Mononuclear cell (primary cell): Measurements from ENCODE around the gene AUTS2. TPM values are rescaled to one million over a fixed set of nuclear protein-coding genes. Genes with fewer than 3 reads are reported as not detected.

Source experiments
- H3K27me3 ChIP-seq: 2 replicates; pipeline ENCODE4 v1.6.0; 2011; ENCODE audit warnings: low read length, control low read depth; ENCODE audit not compliant: insufficient read depth
- H3K4me1 ChIP-seq: 2 replicates; pipeline ENCODE4 v1.5.1; 2011; ENCODE audit warnings: mild to moderate bottlenecking, low read length, control low read depth; ENCODE audit not compliant: insufficient read depth
- H3K4me3 ChIP-seq: 2 replicates; pipeline ENCODE4 v1.5.1; 2011; ENCODE audit warnings: mild to moderate bottlenecking, low read length, moderate library complexity
- H3K9me3 ChIP-seq: 2 replicates; pipeline ENCODE4 v1.5.1; 2011; ENCODE audit warnings: low read depth, mild to moderate bottlenecking, control low read depth, low read length
- total RNA-seq: library from RNA; depleted of rRNA; stranded (reverse); fragments of >200 nt; gene quantifications from one replicate; pipeline ENCODE4 v1.2.3, GENCODE V29; 2012

Gene AUTS2
- total RNA-seq, 1 donor = 16.5 TPM

GRCh38 chr7:70415179-70415972 is 817.1 kb downstream of the AUTS2 start:
- Histone ChIP-seq H3K27me3 (no peaks in the 10 kb centered on the region), H3K4me3 (no peak overlapping the region), H3K9me3 (no peaks in the 10 kb centered on the region), H3K4me1 (no peaks in the 10 kb centered on the region)

- Histone ChIP-seq H3K27me3 (no peaks in the 10 kb centered on the region), H3K4me3 (no peak overlapping the region), H3K4me1 (no peaks in the 10 kb centered on the region), H3K9me3 (no peaks in the 10 kb centered on the region)
These were observed 818.2 kb downstream of the AUTS2 start for GRCh38 chr7:70416347-70416985.

- Histone ChIP-seq H3K9me3 (no peaks in the 10 kb centered on the region), H3K27me3 (no peaks in the 10 kb centered on the region), H3K4me3 (no peak overlapping the region), H3K4me1 (no peaks in the 10 kb centered on the region)
These were observed 818.8 kb downstream of the AUTS2 start for GRCh38 chr7:70416986-70417655.

GRCh38 chr7:70419526-70420380 is 821.5 kb downstream of the AUTS2 start:
- H3K4me3 ChIP-seq = no peak overlapping the region
- no peaks in the 10 kb centered on the region for H3K4me1 ChIP-seq
- no peaks in the 10 kb centered on the region for H3K9me3 ChIP-seq
- H3K27me3 ChIP-seq = no peaks in the 10 kb centered on the region

GRCh38 chr7:70420381-70420662 is 822.0 kb downstream of the AUTS2 start:
- H3K9me3 ChIP-seq = no peaks in the 10 kb centered on the region
- H3K27me3 ChIP-seq = no peaks in the 10 kb centered on the region
- H3K4me3 ChIP-seq = no peak overlapping the region
- no peaks in the 10 kb centered on the region for H3K4me1 ChIP-seq

- no peaks in the 10 kb centered on the region for H3K27me3 ChIP-seq
- H3K4me1 ChIP-seq = no peaks in the 10 kb centered on the region
- H3K4me3 ChIP-seq = no peak overlapping the region
- no peaks in the 10 kb centered on the region for H3K9me3 ChIP-seq
These were observed 823.0 kb downstream of the AUTS2 start for GRCh38 chr7:70421319-70421718.

- Histone ChIP-seq H3K4me1 (no peaks in the 10 kb centered on the region), H3K4me3 (no peak overlapping the region), H3K9me3 (no peaks in the 10 kb centered on the region), H3K27me3 (no peaks in the 10 kb centered on the region)
These were observed 828.1 kb downstream of the AUTS2 start for GRCh38 chr7:70426249-70426880.

- no peak overlapping the region for H3K4me3 ChIP-seq
- H3K4me1 ChIP-seq = no peaks in the 10 kb centered on the region
- no peaks in the 10 kb centered on the region for H3K9me3 ChIP-seq
- no peaks in the 10 kb centered on the region for H3K27me3 ChIP-seq
These were observed 834.3 kb downstream of the AUTS2 start for GRCh38 chr7:70432567-70433001.

GRCh38 chr7:70434376-70434775 is 836.1 kb downstream of the AUTS2 start:
- Histone ChIP-seq H3K9me3 (no peaks in the 10 kb centered on the region), H3K4me3 (no peak overlapping the region), H3K4me1 (no peaks in the 10 kb centered on the region), H3K27me3 (no peaks in the 10 kb centered on the region)

- H3K27me3 ChIP-seq = no peaks in the 10 kb centered on the region
These were observed 836.5 kb downstream of the AUTS2 start for GRCh38 chr7:70434821-70435220.

GRCh38 chr7:70435634-70436033 is 837.4 kb downstream of the AUTS2 start:
- H3K9me3 ChIP-seq = no peaks in the 10 kb centered on the region
- H3K27me3 ChIP-seq = no peaks in the 10 kb centered on the region
- no peaks in the 10 kb centered on the region for H3K4me1 ChIP-seq
- no peak overlapping the region for H3K4me3 ChIP-seq

More at GRCh38 chr7:70434821-70435220, 836.5 kb downstream of the AUTS2 start:
- Histone ChIP-seq H3K4me1 (no peaks in the 10 kb centered on the region), H3K9me3 (no peaks in the 10 kb centered on the region), H3K4me3 (no peak overlapping the region)

GRCh38 chr7:70436790-70437350 is 838.6 kb downstream of the AUTS2 start:
- Histone ChIP-seq H3K4me1 (no peaks in the 10 kb centered on the region), H3K4me3 (no peak overlapping the region), H3K27me3 (no peaks in the 10 kb centered on the region), H3K9me3 (no peaks in the 10 kb centered on the region)

- no peak overlapping the region for H3K4me3 ChIP-seq
- H3K4me1 ChIP-seq = no peaks in the 10 kb centered on the region
- H3K27me3 ChIP-seq = no peaks in the 10 kb centered on the region
- H3K9me3 ChIP-seq = no peaks in the 10 kb centered on the region
These were observed 841.4 kb downstream of the AUTS2 start for GRCh38 chr7:70439651-70440050.

GRCh38 chr7:70446448-70447143 is 848.3 kb downstream of the AUTS2 start:
- Histone ChIP-seq H3K4me1 (no peaks in the 10 kb centered on the region), H3K27me3 (no peaks in the 10 kb centered on the region), H3K9me3 (no peaks in the 10 kb centered on the region), H3K4me3 (no peak overlapping the region)
